SW 1271 (cell line): Measurements from ENCODE around the gene FGFR2.

Source experiments
- DNase-seq, 2 experiments: peaks; one replicate each; lab custom pipeline; 2025; lab: John Stamatoyannopoulos, UW

Gene FGFR2

DNA sequence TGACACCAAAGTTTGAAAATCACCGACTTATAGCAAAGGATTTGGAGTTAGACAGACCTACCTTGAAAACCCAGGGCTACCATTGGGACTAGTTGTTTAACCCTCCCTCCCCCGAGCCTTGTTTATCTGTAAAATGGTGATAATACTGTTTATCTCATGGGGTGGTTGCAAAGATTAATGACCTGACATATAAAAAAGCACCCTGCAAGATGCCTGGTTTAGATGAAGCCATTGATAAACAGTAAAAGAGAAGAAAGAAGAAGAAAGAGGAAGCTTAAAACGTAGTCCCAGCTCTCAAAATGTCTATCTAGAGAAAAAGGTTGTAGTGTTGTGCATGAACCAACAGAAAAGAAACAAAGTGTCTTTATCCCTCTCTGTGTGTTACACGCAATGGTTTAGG, 145.7 kb downstream of the FGFR2 start:
- DNase-seq = no peak

GRCh38 chr10:121450247-121450646, 148.0 kb downstream of the FGFR2 start:
- no peak for DNase-seq

- DNase-seq = no peak
Observed at GRCh38 chr10:121449482-121449924, 148.7 kb downstream of the FGFR2 start.

DNA sequence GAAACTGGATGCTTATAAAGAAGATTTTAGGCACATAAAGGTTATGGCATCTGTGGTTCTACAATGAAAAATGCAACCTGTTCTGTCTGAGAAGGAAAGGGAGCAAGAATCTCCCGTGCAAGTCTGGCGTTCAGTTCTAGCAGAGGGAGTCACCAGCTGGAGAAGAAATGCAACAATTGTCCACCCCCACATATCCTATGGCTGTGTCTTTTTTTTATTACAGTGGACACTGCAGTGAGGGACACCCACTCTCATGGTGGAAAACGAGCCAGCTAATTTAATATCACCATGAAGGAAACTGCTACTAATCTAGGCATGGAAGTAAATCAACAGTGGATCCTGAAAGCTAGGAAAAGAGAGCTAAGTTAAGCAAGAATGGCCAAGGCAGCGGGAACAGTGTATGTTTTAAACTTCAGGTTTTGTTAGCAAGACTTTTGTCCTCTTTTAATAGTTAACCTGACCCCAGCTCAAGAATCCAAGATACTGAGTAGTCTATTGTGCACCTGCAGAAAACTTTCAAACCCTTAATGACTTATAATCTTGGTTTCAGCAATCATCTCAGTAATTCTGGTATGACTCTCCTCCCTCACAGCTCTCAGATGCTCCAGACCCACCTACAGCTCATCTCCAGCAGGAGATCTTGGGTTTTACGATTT, 149.3 kb downstream of the FGFR2 start:
- no peak for DNase-seq

DNA sequence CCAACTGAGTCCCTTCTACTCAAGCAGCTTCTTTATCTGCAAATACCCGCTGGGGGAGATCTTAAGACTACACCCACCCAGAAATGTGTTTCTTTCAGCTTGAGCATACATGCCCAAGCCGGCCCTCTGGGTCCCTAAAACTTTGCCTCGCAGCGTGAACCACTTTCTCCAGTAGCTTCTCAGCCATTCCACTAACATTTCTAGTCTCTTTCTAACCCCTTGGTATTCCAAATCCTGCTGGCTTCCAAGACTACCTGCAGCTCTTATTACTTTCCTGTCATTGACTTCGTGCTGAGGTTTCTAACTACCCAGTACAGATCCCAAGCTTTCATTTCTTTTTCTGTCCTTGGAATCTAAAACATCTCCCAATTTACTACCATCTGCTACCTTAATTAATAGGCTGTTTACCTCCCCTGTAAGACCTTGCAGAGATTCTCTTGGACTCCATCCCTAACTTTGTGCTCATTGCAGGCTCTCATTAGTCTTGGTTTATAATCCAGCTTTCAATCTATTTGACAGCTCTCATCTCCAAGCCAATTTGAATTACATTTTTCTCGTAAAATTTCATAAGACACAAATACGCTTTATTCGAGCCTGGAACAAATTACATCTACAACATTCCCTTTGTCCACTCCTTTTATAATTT, 153.6 kb downstream of the FGFR2 start:
- no peak for DNase-seq

GRCh38 chr10:121442086-121442935, 155.9 kb downstream of the FGFR2 start:
- no peak for DNase-seq

GRCh38 chr10:121440461-121440860, 157.8 kb downstream of the FGFR2 start:
- DNase-seq = no peak

- no peak for DNase-seq
Observed at GRCh38 chr10:121438333-121438732, 159.9 kb downstream of the FGFR2 start.

DNA sequence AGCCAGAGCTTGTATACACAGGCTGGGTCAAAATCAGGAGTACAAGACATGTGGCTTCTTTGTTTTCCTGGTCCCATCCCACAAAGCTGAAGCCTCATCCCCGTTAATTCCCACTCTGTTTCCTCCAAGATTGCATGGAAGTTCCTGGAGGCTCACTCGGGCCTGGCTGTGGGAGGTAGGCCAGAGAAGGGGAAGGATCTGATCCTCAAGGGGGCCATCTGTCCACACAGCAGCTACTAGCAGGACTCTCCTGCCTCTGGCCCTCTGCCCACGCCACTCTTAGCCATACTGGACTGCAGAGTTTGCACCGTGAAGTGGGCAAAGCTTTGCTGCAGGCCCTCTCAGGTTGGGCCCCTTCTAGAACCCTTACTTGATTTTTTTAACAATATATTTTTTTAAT, 160.6 kb downstream of the FGFR2 start:
- DNase-seq = no peak

- DNase-seq = no peak
Observed at GRCh38 chr10:121436630-121437341, 161.5 kb downstream of the FGFR2 start.

- no peak for DNase-seq
Observed at GRCh38 chr10:121436281-121436629, 162.0 kb downstream of the FGFR2 start.

- no peak for DNase-seq
Observed at GRCh38 chr10:121435099-121435875, 163.0 kb downstream of the FGFR2 start.

DNA sequence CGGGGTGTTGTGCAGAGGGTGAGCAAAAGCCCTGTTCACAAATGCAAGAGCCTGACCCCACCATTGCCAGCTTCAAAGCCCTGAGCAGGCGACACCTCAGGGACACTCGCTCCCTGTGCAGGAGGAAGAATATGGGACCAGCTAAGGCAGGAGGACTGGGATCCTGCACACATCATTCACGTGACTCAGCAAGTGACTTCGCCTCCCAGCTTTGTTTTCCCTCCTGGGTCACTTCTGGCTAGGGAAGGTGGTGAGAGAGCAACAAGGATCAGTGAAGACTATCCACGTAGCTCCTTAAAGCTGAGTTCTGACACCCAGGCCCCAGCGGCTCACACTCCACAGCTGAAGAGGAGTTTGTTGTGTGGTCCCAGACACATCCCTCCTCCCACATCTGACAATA, 164.3 kb downstream of the FGFR2 start:
- no peak for DNase-seq

GRCh38 chr10:121428867-121429266, 169.4 kb downstream of the FGFR2 start:
- no peak for DNase-seq
